Breast epithelium (tissue), 3 donors: ENCODE measurements around the gene CST3.
"Not testable (repeated sequence)": the region's sequence is repeated elsewhere in the genome, so short reads cannot be mapped to it uniquely, and the experiment has no call there.

Source experiments
- POLR2AphosphoS5 ChIP-seq, 3 donors: sonication (generic); formaldehyde crosslinking; IDR thresholded peaks; one replicate each; pipeline ENCODE4 v1.6.1; 2017; ENCODE audit warnings: antibody characterized with exemption in 3 of 3
- TF ChIP-seq, protein P1 (sequence below), 3 donors: fragments of 450-650 bp; IDR thresholded peaks; one replicate each; pipeline ENCODE4 v1.5.1; 2016 to 2017; ENCODE audit warnings: antibody characterized with exemption in 3 of 3, mild to moderate bottlenecking in 3 of 3, moderate library complexity in 3 of 3

- TF ChIP-seq, protein P1, sequence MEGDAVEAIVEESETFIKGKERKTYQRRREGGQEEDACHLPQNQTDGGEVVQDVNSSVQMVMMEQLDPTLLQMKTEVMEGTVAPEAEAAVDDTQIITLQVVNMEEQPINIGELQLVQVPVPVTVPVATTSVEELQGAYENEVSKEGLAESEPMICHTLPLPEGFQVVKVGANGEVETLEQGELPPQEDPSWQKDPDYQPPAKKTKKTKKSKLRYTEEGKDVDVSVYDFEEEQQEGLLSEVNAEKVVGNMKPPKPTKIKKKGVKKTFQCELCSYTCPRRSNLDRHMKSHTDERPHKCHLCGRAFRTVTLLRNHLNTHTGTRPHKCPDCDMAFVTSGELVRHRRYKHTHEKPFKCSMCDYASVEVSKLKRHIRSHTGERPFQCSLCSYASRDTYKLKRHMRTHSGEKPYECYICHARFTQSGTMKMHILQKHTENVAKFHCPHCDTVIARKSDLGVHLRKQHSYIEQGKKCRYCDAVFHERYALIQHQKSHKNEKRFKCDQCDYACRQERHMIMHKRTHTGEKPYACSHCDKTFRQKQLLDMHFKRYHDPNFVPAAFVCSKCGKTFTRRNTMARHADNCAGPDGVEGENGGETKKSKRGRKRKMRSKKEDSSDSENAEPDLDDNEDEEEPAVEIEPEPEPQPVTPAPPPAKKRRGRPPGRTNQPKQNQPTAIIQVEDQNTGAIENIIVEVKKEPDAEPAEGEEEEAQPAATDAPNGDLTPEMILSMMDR (IDR thresholded peaks at IDR 0.05) = not testable (repeated sequence)
- not testable (repeated sequence) for TF ChIP-seq POLR2AphosphoS5 (IDR thresholded peaks at IDR 0.05)
Observed at GRCh38 chr20:23620670-23621386, 16.9 kb downstream of the CST3 start.
